ENCODE measurements around the gene CES1. TPM values are rescaled to one million over a fixed set of nuclear protein-coding genes. Genes with fewer than 3 reads are reported as not detected.

CES1 gene
- total RNA-seq, 1 experiment from 2014 or later = 1.5 TPM

GRCh38 chr16:55825115-55825728 lies 7.7 kb downstream of the CES1 start:
- peaks cover 7% of the 10 kb centered on the region for H3K27me3 Mint-ChIP-seq (ENCODE audit: low read depth)
- H3K4me1 Mint-ChIP-seq = no peaks in the 10 kb centered on the region
- ATAC-seq (no peak), DNase-seq (ENCODE audit: low spot score) (no peak)
- no peak overlapping the region for H3K4me3 Mint-ChIP-seq
- TF ChIP-seq ATF2 (CRISPR knock-in tag; IDR thresholded peaks at IDR 0.05; ENCODE audit: borderline replicate concordance, low read depth) = no peak
- no peak for TF ChIP-seq ZNF138 (CRISPR knock-in tag; conservative IDR thresholded peaks at IDR 0.05)
- no peak for TF ChIP-seq CBFB (CRISPR knock-in tag; IDR thresholded peaks at IDR 0.05; ENCODE audit: low read depth)
- no peak for TF ChIP-seq RELA (CRISPR knock-in tag; IDR thresholded peaks at IDR 0.05; ENCODE audit: borderline replicate concordance)
- TF ChIP-seq E2F1 (CRISPR knock-in tag; IDR thresholded peaks at IDR 0.05) = no peak
- no peaks in the 10 kb centered on the region for H3K36me3 Mint-ChIP-seq
- H3K9me3 Mint-ChIP-seq = 0 out of 2 replicates have a peak, but pooled peaks cover 7% of the 10 kb centered on the region
- CTCF ChIA-PET = no interaction called here
- no peak overlapping the region for H3K27ac Mint-ChIP-seq
- POLR2A ChIA-PET = no interaction called here

GRCh38 chr16:55824473-55825000 lies 8.4 kb downstream of the CES1 start:
- peaks cover 7% of the 10 kb centered on the region for H3K27me3 Mint-ChIP-seq (ENCODE audit: low read depth)
- no peak overlapping the region for H3K27ac Mint-ChIP-seq
- peaks cover 7% of the 10 kb centered on the region; the same call in 1 of the 2 replicates for H3K9me3 Mint-ChIP-seq
- ATAC-seq (no peak), DNase-seq (ENCODE audit: low spot score) (no peak)
- TF ChIP-seq E2F4 (CRISPR knock-in tag; IDR thresholded peaks at IDR 0.05; ENCODE audit: borderline replicate concordance, low read depth) (no peak), NFATC4 (CRISPR knock-in tag; IDR thresholded peaks at IDR 0.05) (no peak), AR (CRISPR knock-in tag; IDR thresholded peaks at IDR 0.05) (no peak), PRDM15 (CRISPR knock-in tag; IDR thresholded peaks at IDR 0.05) (no peak), JUN (CRISPR knock-in tag; IDR thresholded peaks at IDR 0.05) (no peak), ZNF512 (CRISPR knock-in tag; IDR thresholded peaks at IDR 0.05; ENCODE audit: borderline replicate concordance) (no peak), ZNF232 (CRISPR knock-in tag; IDR thresholded peaks at IDR 0.05) (no peak)
- ChIA-PET POLR2A (no interaction called here), CTCF (no interaction called here)
- no peaks in the 10 kb centered on the region for H3K36me3 Mint-ChIP-seq
- H3K4me3 Mint-ChIP-seq = no peak overlapping the region
- H3K4me1 Mint-ChIP-seq = no peaks in the 10 kb centered on the region
